HCT116 (cell line): ENCODE results near the gene KIF13A. TPM values are rescaled to one million over a fixed set of nuclear protein-coding genes. Genes with fewer than 3 reads are reported as not detected.

Source experiments
- ATAC-seq: fragments of 200-7000 bp; cut with Tn5 transposase; 2 replicates; pipeline ENCODE4 v1.9.1; 2020; ENCODE audit warnings: mild to moderate bottlenecking, moderate library complexity
- BruUV-seq: library from RNA; stranded (reverse); fragments of 400-500 nt; replicated peaks from 2 replicates; lab custom pipeline; 2021; lab: Mats Ljungman, UMichigan
- CTCF ChIA-PET: fragments of 300-600 bp; sonication (Branson Sonifier 250); formaldehyde crosslinking; loops from one replicate; lab custom pipeline; 2021; ENCODE audit warnings: antibody characterized with exemption; lab: Charles Lee
- POLR2A ChIA-PET: fragments of 300-600, 350-600 bp; sonication (Branson Sonifier 250); formaldehyde crosslinking; loops from one replicate; lab custom pipeline; 2021; ENCODE audit warnings: antibody characterized with exemption; lab: Charles Lee
- RAD21 ChIA-PET, 2 experiments: fragments of 300-600 bp; sonication (Branson Sonifier 250); formaldehyde crosslinking; loops; one replicate each; lab custom pipeline; 2023; ENCODE audit warnings: low total read pairs in 2 of 2; ENCODE audit not compliant: uncharacterized antibody in 2 of 2, unreplicated experiment in 2 of 2, low non-redundant PET in 1 of 2; lab: Charles Lee
- DNase-seq: peaks from one replicate; pipeline ENCODE4 v3.0.0-alpha.2; 2010; ENCODE audit warnings: low read depth, low spot score
- H2AFZ ChIP-seq: fragments of 200-600 bp; shearing (Covaris generic), sonication (generic); 2 replicates; pipeline ENCODE4 v1.6.1; 2017; ENCODE audit warnings: low read depth, mixed run types, mixed read lengths, antibody characterized with exemption, low read length; ENCODE audit not compliant: poor library complexity, severe bottlenecking
- H3K27ac ChIP-seq: 2 replicates; pipeline ENCODE4 v1.5.1; 2012; ENCODE audit warnings: low read depth, low read length
- H3K27me3 ChIP-seq: fragments of 200-600 bp; sonication (generic); 2 replicates; pipeline ENCODE4 v1.6.1; 2016; ENCODE audit warnings: mixed run types, low read length, mixed read lengths; ENCODE audit not compliant: insufficient read depth
- H3K36me3 ChIP-seq, 2 experiments: fragments of 200-500 bp in 1 of 2; fragments of 200-600 bp in 1 of 2; sonication (Bioruptor generic) in 1 of 2; sonication (generic) in 1 of 2; 2 replicates each; pipeline versions ENCODE4 v1.5.1 to v1.6.1; 2014 to 2016; ENCODE audit warnings: low read length in 2 of 2, inconsistent platforms in 1 of 2, mixed read lengths in 1 of 2, mixed run types in 1 of 2; ENCODE audit not compliant: insufficient read depth in 2 of 2, control insufficient read depth in 1 of 2
- H3K4me1 ChIP-seq, 2 experiments: fragments of 200-600 bp in 1 of 2; sonication (generic) in 1 of 2; 2 replicates each; pipeline versions ENCODE4 v1.5.1 to v1.6.1; 2012 to 2017; ENCODE audit warnings: low read length in 2 of 2, inconsistent platforms in 1 of 2, mild to moderate bottlenecking in 1 of 2, mixed read lengths in 1 of 2, mixed run types in 1 of 2, moderate library complexity in 1 of 2; ENCODE audit not compliant: insufficient read depth in 2 of 2, control insufficient read depth in 1 of 2
- H3K4me2 ChIP-seq: fragments of 200-600 bp; sonication (generic); 2 replicates; pipeline ENCODE4 v1.6.1; 2017; ENCODE audit warnings: mixed run types, low read length, mixed read lengths
- H3K4me3 ChIP-seq, 2 experiments: fragments of 200-600 bp in 1 of 2; sonication (generic) in 1 of 2; replicated peaks in 1 of 2; 2 replicates each; pipeline ENCODE4 v1.5.1; 2011 to 2016; ENCODE audit warnings: low read length in 2 of 2, control low read depth in 1 of 2, low read depth in 1 of 2, mild to moderate bottlenecking in 1 of 2, mixed read lengths in 1 of 2, mixed run types in 1 of 2
- H3K79me2 ChIP-seq: fragments of 200-600 bp; sonication (generic); 2 replicates; pipeline ENCODE4 v1.6.1; 2017; ENCODE audit warnings: mild to moderate bottlenecking, mixed run types, low read length, moderate library complexity, mixed read lengths; ENCODE audit not compliant: insufficient read depth
- H3K9ac ChIP-seq: fragments of 200-600 bp; sonication (generic); 2 replicates; pipeline ENCODE4 v1.6.1; 2016; ENCODE audit warnings: low read length, mixed read lengths
- H3K9me2 ChIP-seq: fragments of 200-600 bp; sonication (generic), shearing (Covaris generic); 2 replicates; pipeline ENCODE4 v1.6.1; 2017; ENCODE audit warnings: mixed run types, mild to moderate bottlenecking, moderate library complexity; ENCODE audit not compliant: insufficient read depth
- H3K9me3 ChIP-seq, 2 experiments: fragments of 200-500 bp in 1 of 2; fragments of 200-600 bp in 1 of 2; sonication (Bioruptor generic) in 1 of 2; sonication (generic) in 1 of 2; 2 replicates each; pipeline ENCODE4 v1.6.1; 2014 to 2017; ENCODE audit warnings: low read length in 2 of 2, mixed read lengths in 2 of 2, inconsistent platforms in 1 of 2, low read depth in 1 of 2, mild to moderate bottlenecking in 1 of 2, mixed run types in 1 of 2, moderate library complexity in 1 of 2; ENCODE audit not compliant: control insufficient read depth in 1 of 2, insufficient read depth in 1 of 2
- H4K20me1 ChIP-seq: fragments of 200-600 bp; sonication (generic), shearing (Covaris generic); 2 replicates; pipeline ENCODE4 v1.6.1; 2017; ENCODE audit warnings: mixed run types, mild to moderate bottlenecking, moderate library complexity; ENCODE audit not compliant: insufficient read depth
- ATF3 ChIP-seq: IDR thresholded peaks from 2 replicates; pipeline ENCODE4 v1.6.1; 2012
- CBX3 ChIP-seq: IDR thresholded peaks from 2 replicates; pipeline ENCODE4 v1.6.1; 2012; ENCODE audit warnings: low read depth
- CEBPB ChIP-seq: IDR thresholded peaks from 2 replicates; pipeline ENCODE4 v1.6.1; 2012; ENCODE audit warnings: low read depth
- EGR1 ChIP-seq: IDR thresholded peaks from 2 replicates; pipeline ENCODE4 v1.6.1; 2012; ENCODE audit warnings: low read depth
- EZH2phosphoT487 ChIP-seq: fragments of 200-600 bp; IDR thresholded peaks from 2 replicates; pipeline ENCODE4 v1.6.1; 2018; ENCODE audit warnings: antibody characterized with exemption, borderline replicate concordance
- FOSL1 ChIP-seq: IDR thresholded peaks from 2 replicates; pipeline ENCODE4 v1.6.1; 2012; ENCODE audit warnings: low read depth
- JUND ChIP-seq: IDR thresholded peaks from 2 replicates; pipeline ENCODE4 v1.6.1; 2012
- POLR2A ChIP-seq: IDR thresholded peaks from 2 replicates; pipeline ENCODE4 v1.7.0; 2011; ENCODE audit warnings: borderline replicate concordance; ENCODE audit not compliant: insufficient read depth, insufficient read length; ENCODE audit errors: extremely low read depth
- RAD21 ChIP-seq: IDR thresholded peaks from 2 replicates; pipeline ENCODE4 v1.6.1; 2012; ENCODE audit warnings: low read depth, mild to moderate bottlenecking
- REST ChIP-seq: IDR thresholded peaks from 2 replicates; pipeline ENCODE4 v1.6.1; 2012; ENCODE audit warnings: low read depth
- YY1 ChIP-seq: IDR thresholded peaks from 2 replicates; pipeline ENCODE4 v1.6.1; 2011; ENCODE audit warnings: low read length, low read depth, moderate library complexity, mild to moderate bottlenecking; ENCODE audit not compliant: insufficient replicate concordance; ENCODE audit errors: extremely low read depth
- ZBTB33 ChIP-seq: IDR thresholded peaks from 2 replicates; pipeline ENCODE4 v1.6.1; 2011; ENCODE audit warnings: mild to moderate bottlenecking, low read length, moderate library complexity; ENCODE audit not compliant: insufficient replicate concordance; ENCODE audit errors: extremely low read depth
- ZFX ChIP-seq: fragments of 450-650 bp; IDR thresholded peaks from 2 replicates; pipeline ENCODE4 v1.6.1; 2017
- ZNF274 ChIP-seq: fragments of 200-500 bp; sonication (Bioruptor generic); IDR thresholded peaks from 2 replicates; pipeline ENCODE4 v1.6.1; 2014; ENCODE audit warnings: mild to moderate bottlenecking, low read depth, low read length, inconsistent platforms
- intact Hi-C: fragments of 100-400 bp; cut with micrococcal nuclease; formaldehyde crosslinking; loops from 2 replicates; pipeline ENCODE4 v1.10.0; 2022
- total RNA-seq: library from RNA; stranded (reverse); gene quantifications from one replicate; pipeline ENCODE4 v1.2.1, GENCODE V29; 2021; ENCODE audit not compliant: unreplicated experiment
- TF ChIP-seq, protein P1 (sequence below): IDR thresholded peaks from 2 replicates; pipeline ENCODE4 v1.6.1; 2012

The KIF13A gene
- total RNA-seq, 1 experiment from 2014 or later: 23.1 TPM

GRCh38 chr6:17899491-17899890 is 87.9 kb downstream of the KIF13A start (continued):
- TF ChIP-seq ZBTB33 (no peak), JUND (no peak), CEBPB (no peak), ZFX (no peak), POLR2A (no peak), RAD21 (no peak)
- TF ChIP-seq, protein P1, sequence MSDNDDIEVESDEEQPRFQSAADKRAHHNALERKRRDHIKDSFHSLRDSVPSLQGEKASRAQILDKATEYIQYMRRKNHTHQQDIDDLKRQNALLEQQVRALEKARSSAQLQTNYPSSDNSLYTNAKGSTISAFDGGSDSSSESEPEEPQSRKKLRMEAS: no peak

GRCh38 chr6:17897681-17898080 is 89.8 kb downstream of the KIF13A start:
- no peak overlapping the region for H2AFZ ChIP-seq
- intact Hi-C loops: no loop called here
- TF ChIP-seq JUND (no peak), YY1 (no peak), ATF3 (no peak), ZNF274 (no peak), EGR1 (no peak), REST (no peak), CBX3 (no peak), FOSL1 (no peak), EZH2phosphoT487 (no peak)
- peaks cover 5 to 11% of the 10 kb centered on the region in 2 experiments; a peak in 2 of 4 replicates for H3K9me3 ChIP-seq
- H3K79me2 ChIP-seq: no peaks in the 10 kb centered on the region
- DNase-seq: no peak
- H3K4me3 ChIP-seq: no peak overlapping the region
- no peaks in the 10 kb centered on the region for H3K9me2 ChIP-seq
- ChIA-PET RAD21 (no interaction called here), POLR2A (no interaction called here), CTCF (no interaction called here)
- no peak for ATAC-seq
- no TSS peak for BruUV-seq
- H4K20me1 ChIP-seq: no peaks in the 10 kb centered on the region
- H3K27ac ChIP-seq: no peak overlapping the region
- no peak overlapping the region for H3K9ac ChIP-seq
- H3K27me3 ChIP-seq: no peaks in the 10 kb centered on the region
- no peaks in the 10 kb centered on the region for H3K4me1 ChIP-seq
- no peak overlapping the region for H3K4me2 ChIP-seq
- no peaks in the 10 kb centered on the region; a peak in 1 of 4 replicates for H3K36me3 ChIP-seq
